GM21737 (cell line): ENCODE data around the gene RPS6KA5.

Experiments used
- ATAC-seq: cut with Tn5 transposase; IDR thresholded peaks from one replicate; pipeline ENCODE4 v1.9.1; 2021; ENCODE audit warnings: mild to moderate bottlenecking, moderate library complexity; ENCODE audit not compliant: unreplicated experiment

RPS6KA5 gene

DNA sequence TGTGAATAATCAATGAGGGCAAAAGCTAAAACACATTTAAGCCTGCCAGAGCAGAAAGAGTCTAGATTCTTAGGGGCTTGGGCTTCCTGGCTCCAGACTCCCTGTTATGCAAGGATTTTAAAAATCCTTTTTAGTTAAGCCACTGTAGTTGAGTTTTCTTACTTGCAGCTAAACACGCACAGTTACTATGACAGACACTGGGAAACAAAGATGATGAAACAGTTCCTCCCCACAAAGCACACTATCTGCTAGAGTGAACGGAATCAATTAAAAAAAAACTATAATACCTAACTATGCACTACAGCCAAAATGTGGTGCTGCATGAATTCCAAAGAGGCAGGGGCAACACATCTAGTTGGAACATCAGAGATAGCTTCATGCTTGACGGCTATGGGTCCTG is 28.2 kb downstream of the RPS6KA5 start:
- no peak for ATAC-seq

DNA sequence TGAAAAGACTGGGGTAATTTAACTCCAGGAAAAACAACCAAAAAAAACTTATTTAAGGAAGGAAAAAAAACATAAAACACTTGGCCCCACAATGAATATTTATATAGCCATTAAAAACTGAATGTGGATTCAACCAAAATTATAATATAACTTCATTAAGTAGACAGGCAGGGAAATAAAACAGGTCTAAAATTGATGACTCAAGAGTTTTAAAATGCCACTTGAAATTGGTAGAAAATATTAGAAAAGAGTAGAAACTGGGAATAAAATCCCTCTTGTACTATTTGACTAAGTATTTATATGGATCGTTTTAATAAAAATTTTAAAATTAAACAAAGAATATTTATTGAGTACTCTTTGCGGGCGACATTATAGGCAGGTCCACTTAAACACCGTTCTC is 28.8 kb downstream of the RPS6KA5 start:
- ATAC-seq: no peak

DNA sequence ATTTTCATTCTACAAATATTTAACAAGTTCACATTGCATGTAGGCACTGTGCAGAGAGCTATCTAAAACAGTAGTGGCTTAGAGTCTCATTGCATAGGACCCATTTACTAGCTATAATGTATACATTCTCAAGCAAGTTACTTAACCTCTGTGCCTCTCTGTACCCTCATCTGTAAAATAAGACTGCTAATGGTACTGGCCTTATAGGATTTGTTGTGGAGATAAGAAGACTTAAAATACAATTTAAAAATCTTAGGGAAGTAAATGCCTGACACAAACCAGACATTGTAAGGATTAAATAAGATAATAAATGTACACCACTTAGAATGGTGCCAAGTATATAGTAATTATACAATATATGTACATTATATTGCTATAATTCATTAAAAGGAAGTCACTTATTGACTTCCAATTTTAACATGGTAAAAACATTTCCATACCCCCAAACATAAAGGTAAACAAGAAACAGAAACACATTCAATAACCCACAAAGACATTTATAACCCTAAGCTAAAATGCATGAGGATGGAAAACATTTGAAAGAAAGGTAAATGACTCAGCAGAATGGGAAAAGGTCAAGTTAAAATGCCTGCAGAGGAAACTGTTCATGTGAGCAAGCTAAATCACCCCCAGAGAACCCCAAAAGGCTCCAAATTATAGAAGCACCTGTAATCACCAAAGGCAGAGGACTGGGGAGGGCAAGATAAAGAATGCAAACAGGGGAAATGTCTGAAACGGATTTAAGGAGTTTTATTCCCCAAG is 30.8 kb downstream of the RPS6KA5 start:
- ATAC-seq: no peak

DNA sequence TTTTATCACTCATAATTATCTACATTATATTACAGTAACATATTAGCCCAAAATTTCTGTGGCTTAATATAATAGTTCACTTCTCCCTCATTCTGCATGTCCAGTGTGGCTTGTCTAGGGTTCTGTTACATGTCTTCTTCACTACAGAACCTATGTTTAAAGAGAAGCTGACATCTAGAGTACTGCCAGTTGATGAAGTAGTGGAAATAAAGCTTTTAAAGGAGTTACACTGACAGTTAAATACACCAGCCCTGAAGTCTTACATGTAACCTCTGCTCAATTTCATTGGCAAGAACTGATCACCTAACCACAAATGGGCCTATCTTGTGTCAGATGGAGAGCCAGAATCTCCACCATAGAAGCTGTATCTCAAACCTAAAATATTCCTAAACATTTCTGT is 32.9 kb downstream of the RPS6KA5 start:
- no peak for ATAC-seq

DNA sequence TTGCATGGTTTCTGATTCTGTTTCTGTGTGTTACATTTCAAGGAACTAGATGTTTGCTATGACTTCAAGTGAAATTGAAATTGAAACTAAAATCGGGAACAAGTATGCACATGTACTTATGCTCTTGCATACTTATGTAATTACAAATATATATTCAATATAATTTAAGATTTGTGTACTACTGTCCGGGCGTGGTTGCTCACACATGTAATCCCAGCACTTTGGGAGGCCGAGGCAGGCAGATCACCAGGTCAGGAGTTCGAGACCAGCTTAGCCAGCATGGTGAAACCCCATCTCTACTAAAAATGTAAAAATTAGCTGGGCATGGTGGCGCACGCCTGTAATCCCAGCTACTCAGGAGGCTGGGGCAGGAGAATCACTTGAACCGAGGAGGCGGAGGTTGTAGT is 37.8 kb downstream of the RPS6KA5 start:
- peak; percentile 91 for ATAC-seq

DNA sequence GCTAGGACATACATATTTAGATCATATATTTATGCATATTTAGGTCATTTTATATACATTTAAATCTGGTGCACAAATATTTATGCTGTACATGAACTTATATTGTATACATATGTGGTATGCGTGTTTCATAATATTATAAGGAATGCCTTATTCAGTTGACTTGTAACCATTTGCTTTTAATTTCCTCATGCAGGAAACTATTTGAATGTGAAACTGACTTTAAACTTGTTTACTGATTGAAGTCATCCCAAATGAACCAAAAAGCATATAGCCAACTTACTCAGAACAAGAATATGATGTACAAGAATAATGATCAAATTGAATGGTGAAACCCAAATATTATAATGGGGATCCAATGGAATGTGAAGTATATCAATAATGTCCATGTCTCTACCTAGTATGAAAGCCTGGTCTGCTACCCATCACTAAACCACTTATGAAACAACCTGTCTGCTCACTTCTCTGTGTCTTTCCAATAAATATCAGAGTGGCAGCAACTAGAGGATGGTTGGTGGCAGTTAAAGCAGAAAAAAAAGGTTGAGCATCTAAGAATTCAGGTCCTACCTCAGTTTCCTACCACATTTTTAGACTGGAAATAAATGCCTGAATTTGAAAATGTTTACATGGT is 38.3 kb downstream of the RPS6KA5 start:
- peak; percentile 36 for ATAC-seq

DNA sequence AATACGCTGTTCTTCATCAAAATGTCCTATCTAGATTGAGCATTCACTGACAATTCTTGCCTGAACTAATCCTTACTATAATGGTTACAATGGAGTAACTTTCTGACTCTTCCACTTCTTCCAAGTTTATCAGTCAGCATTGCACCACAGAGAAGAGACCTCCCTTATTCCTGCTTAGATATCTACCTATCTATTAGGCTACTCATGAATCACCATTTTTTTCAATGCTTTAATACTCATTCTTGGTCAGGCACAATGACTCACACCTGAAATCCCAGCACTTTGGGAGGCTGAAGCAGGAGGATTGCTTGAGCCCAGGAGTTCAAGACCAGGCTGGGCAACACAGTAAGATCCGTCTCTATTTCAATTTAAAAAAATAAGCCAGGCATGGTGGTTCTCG is 39.3 kb downstream of the RPS6KA5 start:
- no peak for ATAC-seq

DNA sequence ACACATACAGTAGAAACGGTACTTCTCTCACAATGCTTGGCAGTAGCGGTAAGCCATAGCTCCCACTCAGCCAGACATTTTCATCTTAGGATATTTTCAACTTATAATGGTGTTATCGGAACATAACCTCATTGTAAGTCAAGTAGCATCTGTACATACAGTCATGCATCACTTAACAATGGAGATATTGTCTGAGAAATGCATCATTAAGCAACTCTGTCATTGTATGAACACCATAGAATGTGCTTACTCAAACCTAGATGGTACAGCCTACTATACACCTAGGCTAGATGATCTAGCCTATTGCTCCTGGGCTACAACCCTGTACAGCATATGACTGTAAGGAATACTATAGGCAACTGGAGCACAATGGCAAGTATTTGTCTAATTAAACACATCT is 40.8 kb downstream of the RPS6KA5 start:
- ATAC-seq: no peak

DNA sequence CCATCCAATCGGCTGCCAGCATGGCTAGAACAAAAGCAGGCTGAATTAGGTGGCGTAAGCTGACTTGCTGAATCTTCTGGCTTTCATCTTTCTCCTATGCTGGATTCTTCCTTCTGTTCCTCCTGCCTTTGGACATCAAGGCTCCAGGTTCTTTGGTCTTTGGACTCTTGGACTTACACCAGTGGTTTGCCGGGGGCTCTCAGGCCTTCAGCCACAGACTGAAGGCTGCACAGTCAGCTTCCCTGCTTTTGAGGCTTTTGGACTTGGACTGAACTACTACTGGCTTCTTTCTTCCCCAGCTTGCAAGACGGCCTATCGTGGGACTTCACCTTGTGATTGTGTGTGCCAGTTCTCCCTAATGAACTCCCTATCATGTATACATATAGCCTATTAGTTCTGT is 42.0 kb downstream of the RPS6KA5 start:
- ATAC-seq: no peak

DNA sequence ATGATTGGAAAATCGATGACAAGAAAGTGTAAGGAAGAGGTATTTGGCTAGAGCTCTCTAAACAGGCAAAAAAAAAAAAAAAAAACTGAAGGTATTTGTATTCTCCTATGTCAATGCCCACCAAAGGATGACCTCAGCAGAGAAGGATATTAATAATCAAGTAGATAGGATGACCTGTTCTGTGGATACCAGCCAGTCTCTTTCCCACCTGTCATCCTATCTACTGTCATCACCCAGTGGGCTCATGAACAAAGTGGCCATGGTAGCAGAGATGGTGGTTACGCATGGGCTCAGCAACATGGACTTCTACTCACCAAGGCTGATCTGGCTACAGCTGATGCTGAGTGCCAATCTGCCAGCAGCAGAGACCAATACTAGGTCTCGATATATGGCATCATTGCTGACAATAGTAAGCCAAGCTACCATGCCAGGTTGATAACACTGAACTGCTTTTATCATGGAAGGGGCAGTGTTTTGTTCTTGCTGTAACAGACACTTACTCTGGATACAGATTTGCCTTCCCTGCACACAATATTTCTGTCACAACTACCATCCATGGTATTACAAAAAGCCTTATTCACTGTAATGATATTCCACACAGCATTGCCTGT is 43.5 kb downstream of the RPS6KA5 start:
- no peak for ATAC-seq

DNA sequence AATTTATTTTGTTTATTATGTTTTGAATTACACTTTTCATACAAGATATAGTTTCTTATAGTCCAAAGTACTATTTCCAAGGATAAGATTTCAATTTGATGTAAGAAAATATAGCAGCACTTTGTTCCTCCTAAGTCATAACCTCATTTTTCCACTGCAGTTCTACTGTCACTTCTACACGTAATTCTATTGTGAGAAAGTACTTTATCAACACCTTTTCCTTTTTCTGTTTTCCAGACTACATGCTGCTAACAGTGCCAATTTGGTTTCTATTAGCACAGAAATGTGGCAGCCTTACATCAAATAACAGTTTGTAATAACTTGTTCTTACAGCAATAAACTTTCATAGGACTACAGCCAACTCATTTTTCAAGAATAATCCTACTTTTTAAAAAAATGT is 45.0 kb downstream of the RPS6KA5 start:
- ATAC-seq: no peak

DNA sequence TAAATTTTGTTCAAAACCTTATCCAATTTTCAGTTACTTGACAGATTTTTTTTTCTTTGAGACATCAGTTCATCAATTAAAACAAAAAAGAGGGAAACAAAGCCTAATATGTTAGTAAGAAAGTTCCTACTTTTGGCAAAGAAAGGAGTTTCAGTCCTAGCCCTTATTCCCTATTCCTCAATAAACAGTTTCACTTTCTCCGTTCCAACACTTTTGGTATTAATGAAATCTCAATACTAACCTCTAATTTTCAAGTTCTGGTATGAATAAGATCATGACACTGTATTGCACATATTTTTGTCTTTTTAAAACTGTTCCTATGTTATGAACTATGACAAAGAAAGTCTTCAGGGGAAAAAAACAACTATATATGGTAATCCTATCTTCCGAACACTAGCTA is 48.4 kb downstream of the RPS6KA5 start:
- no peak for ATAC-seq

DNA sequence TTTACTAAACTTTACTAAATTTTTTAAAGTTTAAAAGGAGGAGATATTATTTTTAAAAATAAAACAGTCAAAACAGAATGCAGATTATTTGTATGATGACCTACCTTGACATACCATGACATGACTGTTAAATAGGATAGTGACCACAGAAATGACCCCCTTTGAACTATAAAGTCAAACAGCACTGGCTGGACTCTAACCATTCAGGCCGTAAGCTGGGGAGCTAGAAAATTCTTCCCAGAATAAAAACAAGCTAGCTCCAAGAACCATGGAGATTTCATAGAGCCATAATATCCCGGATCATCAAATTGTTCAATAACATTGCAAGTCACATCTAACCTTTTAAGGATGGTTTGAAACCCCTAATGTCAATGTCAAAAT is 50.3 kb downstream of the RPS6KA5 start:
- no peak for ATAC-seq

DNA sequence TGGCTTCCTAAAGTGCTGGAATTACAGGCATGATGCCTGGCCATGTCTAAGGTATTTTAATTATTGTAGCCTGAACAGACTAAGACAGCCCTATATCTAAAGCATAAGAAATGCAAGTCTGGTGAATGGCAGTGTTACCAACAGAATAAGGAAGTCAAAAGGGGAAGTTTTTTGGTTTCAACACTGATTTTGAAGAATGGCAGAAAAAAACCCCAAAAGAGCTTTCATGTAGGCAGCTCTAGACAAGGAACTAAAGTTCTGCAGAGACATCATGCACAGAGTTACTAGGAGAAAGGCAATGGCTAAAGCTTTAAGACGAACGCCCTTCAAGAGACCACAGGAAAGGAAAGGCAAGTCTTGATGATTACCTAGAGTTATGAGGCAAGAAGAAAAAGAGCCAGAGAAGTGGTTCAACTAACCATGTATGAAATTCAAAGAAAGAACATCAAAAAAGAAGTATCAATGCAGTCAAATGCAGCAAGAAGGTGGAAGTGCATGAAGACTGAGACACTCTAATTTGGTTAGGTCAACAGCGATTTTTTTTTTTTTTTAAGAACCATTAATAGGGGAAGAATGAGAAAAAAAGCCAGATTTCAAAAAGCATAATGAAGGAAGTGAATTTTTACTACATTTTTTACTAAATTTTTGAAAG is 50.8 kb downstream of the RPS6KA5 start:
- ATAC-seq: peak; percentile 86

DNA sequence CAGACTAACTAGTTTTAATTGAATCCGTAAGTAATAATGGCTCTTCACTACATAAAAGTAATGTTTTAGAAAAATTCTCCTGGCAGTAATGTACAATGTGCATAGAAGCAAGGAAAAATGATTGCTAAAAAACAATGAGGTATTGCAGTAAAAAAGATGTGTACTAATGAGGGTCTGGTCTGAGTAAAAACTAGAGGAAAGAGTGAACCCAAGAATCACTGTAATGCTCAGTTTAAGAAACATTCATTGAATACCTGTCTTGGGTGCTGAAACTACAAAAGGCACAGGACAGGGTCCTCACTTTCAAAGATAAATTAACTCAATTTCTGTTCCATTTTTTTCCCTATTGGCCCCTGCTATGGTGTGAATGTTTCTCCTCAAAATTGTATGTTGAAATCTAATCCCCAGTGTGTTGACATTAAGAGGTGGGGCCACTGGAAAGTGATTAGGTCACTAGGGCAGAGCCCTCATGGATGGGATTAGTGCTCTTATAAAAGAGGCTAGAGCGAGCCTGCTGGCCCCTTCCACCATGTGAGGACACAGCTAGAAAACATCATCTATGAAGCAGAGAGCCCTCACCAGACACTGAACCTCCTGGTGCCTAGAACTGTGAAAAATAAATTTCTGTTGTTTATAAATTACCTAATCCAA is 51.6 kb downstream of the RPS6KA5 start:
- peak; percentile 12 for ATAC-seq

DNA sequence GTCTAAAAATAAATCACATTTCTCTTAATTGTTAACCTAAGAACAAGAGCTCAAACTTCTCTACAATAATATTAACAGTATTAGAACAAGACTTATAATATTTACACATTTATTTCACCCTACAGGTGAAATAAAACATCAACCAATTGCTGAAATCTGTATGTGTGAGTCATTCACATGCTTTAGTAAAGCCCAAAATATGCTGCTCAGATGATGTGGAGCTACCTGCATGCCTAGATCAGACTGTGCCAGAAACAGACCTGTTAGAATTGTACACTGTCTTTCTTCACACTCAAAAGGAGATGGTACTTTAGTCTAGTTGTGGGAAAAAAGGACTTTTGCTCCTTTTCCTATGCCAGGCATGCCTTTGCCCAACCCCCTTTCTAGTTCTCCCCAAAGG is 54.7 kb downstream of the RPS6KA5 start:
- no peak for ATAC-seq

DNA sequence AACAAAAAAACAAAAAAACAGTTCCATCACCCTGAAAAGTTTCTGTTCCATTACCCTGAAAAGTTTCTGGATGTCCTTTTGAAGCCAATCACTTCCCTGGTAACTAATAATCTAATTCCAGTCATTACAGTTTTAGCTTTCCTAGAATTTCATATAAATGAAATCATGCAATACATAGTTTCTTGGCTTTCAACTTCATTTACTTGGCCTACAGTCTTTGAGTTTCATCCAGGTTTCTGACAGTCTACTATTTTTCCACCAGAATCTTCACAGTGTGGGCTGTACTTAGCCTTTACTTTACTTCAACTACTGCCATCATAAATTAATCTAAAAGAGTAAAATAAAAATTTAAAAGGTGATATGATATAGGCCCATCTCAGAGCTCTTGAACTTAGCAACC is 55.5 kb downstream of the RPS6KA5 start:
- no peak for ATAC-seq

DNA sequence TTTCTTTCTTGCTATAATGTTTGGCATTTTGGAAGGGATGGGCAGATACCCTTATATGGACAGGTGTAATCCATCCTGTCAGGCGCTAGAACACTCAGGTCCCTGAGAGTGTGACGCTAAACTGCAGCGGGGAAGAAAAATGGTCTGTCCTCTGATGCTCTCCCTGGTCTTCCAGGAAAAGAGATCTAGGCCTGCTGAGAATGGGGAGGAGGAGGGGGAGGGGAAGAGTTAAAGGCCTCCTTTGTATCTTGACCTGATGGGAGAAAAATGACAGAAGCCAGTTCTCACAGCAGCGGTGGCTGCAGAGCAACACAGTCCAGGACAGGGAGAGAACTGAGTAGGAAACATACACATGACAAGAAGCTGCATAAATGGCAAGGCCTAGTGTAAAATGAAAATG is 61.1 kb downstream of the RPS6KA5 start:
- no peak for ATAC-seq

DNA sequence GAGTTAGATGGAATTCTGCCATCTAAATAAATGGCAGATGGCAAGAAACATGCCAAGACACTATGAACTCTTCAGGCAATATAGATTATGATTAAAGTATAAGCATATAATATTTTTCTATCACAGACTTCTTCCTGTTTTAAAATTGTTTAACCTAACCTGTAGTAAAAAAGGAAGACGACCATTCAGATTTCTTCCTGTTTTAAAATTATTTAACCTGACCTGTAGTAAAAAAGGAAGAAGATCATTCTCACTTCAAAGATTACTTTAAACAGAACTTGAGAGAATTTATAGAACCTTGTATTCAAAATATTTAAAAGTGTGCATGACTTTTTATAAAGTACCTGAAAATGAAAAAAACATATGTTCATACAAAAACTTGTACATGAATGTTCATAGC is 63.5 kb downstream of the RPS6KA5 start:
- ATAC-seq: no peak

DNA sequence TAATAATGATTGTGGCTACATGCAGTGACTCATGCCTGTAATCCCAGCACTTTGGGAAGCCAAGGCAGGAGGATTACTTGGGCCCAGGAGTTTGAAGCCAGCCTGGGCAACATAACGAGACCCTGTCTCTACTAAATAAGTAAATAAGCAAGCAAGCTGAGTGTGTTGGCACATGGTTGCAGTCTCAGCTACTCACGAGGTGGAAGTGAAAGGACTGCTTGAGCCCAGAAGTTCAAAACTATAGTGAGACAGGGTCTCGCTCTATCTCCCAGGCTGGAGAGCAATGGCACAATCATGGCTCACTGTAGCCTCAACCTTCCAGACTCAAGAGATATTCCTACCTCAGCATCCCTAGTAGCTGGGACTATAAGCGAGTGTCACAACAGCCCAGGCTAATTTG is 64.7 kb downstream of the RPS6KA5 start:
- ATAC-seq: no peak

DNA sequence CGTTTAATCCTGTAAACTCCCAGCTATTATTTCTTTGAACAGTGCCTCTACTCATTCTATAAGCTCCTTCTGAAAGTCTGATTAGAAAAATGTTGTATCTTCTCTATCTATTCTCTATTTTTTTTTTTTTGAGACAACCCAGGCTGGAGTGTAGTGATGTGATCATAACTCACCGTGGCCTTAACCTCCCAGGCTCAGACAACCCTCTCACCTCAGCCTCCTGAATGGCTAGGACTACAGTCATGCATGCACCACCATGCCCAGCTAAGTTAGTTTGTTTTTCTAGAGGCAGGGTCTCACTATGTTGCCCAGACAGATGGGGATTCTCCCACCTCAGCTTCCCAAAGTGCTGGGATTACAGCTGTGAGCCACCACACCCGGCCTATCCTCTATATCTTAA is 66.6 kb downstream of the RPS6KA5 start:
- no peak for ATAC-seq
